Endodermal cell (in vitro differentiated cells): ENCODE results near the gene FBXL4. TPM values are rescaled to one million over a fixed set of nuclear protein-coding genes. Genes with fewer than 3 reads are reported as not detected.
A peak's percentile ranks its signal among the peaks of the same experiment; 100 is the strongest.

ENCODE experiments used
- DNase-seq: peaks from one replicate; pipeline ENCODE4 v3.0.0-alpha.2; 2017
- H3K27ac ChIP-seq: 2 replicates; pipeline ENCODE4 v1.5.1; 2013; ENCODE audit warnings: mild to moderate bottlenecking, low read depth, low read length, moderate library complexity
- H3K27me3 ChIP-seq: 2 replicates; pipeline ENCODE4 v1.6.1; 2013; ENCODE audit warnings: mild to moderate bottlenecking, low read length, moderate library complexity; ENCODE audit not compliant: insufficient read depth, control insufficient read depth, poor library complexity, severe bottlenecking
- H3K36me3 ChIP-seq: 2 replicates; pipeline ENCODE4 v1.7.0; 2013; ENCODE audit warnings: mild to moderate bottlenecking, low read length, moderate library complexity; ENCODE audit not compliant: control insufficient read depth, insufficient read depth
- H3K4me1 ChIP-seq: one replicate; pipeline ENCODE4 v1.7.0; 2013; ENCODE audit warnings: low read length; ENCODE audit not compliant: control insufficient read depth, insufficient read depth
- H3K4me3 ChIP-seq: 2 replicates; pipeline ENCODE4 v1.5.1; 2013; ENCODE audit warnings: mild to moderate bottlenecking, low read length, moderate library complexity
- H3K9ac ChIP-seq: 2 replicates; pipeline ENCODE4 v1.6.1; 2013; ENCODE audit warnings: mild to moderate bottlenecking, low read length, moderate library complexity; ENCODE audit not compliant: poor library complexity, severe bottlenecking; ENCODE audit errors: extremely low read depth
- H3K9me3 ChIP-seq: 2 replicates; pipeline ENCODE4 v1.6.1; 2013; ENCODE audit warnings: mild to moderate bottlenecking, low read length, moderate library complexity; ENCODE audit not compliant: control insufficient read depth
- H3K27ac Mint-ChIP-seq: 2 replicates; pipeline ENCODE4 v1.8.0; 2020; ENCODE audit warnings: mixed read lengths
- H3K27me3 Mint-ChIP-seq: 2 replicates; pipeline ENCODE4 v1.8.0; 2021; ENCODE audit warnings: mild to moderate bottlenecking, mixed read lengths; ENCODE audit not compliant: insufficient read depth
- H3K36me3 Mint-ChIP-seq: 2 replicates; pipeline ENCODE4 v1.8.0; 2020; ENCODE audit warnings: low read depth, mixed read lengths
- H3K4me1 Mint-ChIP-seq: 2 replicates; pipeline ENCODE4 v1.8.0; 2020; ENCODE audit warnings: mixed read lengths
- H3K4me3 Mint-ChIP-seq: 2 replicates; pipeline ENCODE4 v1.8.0; 2020; ENCODE audit warnings: mild to moderate bottlenecking, moderate library complexity, mixed read lengths
- H3K9me3 Mint-ChIP-seq: 2 replicates; pipeline ENCODE4 v1.8.0; 2020; ENCODE audit warnings: mild to moderate bottlenecking, mixed read lengths
- WGBS, 2 experiments: methylation state at CpG; one replicate each; pipeline versions ENCODE4 v1.1.5 to v1.1.7; 2013; ENCODE audit warnings: missing lambda C conversion rate in 2 of 2, mixed read lengths in 1 of 2; ENCODE audit not compliant: insufficient coverage in 1 of 2, insufficient read length in 1 of 2; 5-methylcytosine and 5-hydroxymethylcytosine counted together
- total RNA-seq, 2 donors: library from RNA; stranded (reverse); fragmentation: NEBNext Ultra II Directional in 1 of 2; extraction: Animal tissue kit (Norgen Biotek cat#: 25700) in 1 of 2; gene quantifications; 2 replicates in 1 of 2; 3 replicates in 1 of 2; pipeline ENCODE4 v1.2.1, GENCODE V29; 2021
- TF ChIP-seq, protein P1 (sequence below): fragments of 200-600 bp; sonication (generic); conservative IDR thresholded peaks from 2 replicates; pipeline ENCODE4 v1.5.0; 2021; ENCODE audit warnings: antibody characterized with exemption, mild to moderate bottlenecking

FBXL4 gene
- total RNA-seq, 2 donors from 2014 or later = 14.1 to 17.4 TPM

DNA sequence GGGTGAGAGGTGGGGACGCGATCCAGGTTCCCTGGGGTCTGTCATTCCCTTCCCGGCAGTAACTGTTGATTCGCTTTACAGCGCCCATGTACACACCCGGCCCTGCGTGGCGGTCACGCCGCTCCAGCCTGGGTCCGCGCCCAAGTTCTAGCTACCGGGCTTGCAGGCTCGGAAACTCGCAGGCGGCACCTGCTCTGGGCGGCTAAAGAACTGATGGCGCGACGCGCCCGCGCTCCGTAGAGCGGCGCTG is 114.8 kb downstream of the FBXL4 start:
- Histone ChIP-seq H3K4me3 (peak overlapping the region; percentile 70), H3K27me3 (peaks cover 92% of the 10 kb centered on the region), H3K9ac (no peak overlapping the region), H3K27ac (peak overlapping the region; percentile 94), H3K4me1 (peaks cover 11% of the 10 kb centered on the region), H3K36me3 (no peaks in the 10 kb centered on the region), H3K9me3 (no peaks in the 10 kb centered on the region)
- 0% methylated on average over 4 to 26 of the region's 26 CpGs for WGBS, 2 experiments
- no peak overlapping the region for H3K27ac Mint-ChIP-seq
- TF ChIP-seq, protein P1, sequence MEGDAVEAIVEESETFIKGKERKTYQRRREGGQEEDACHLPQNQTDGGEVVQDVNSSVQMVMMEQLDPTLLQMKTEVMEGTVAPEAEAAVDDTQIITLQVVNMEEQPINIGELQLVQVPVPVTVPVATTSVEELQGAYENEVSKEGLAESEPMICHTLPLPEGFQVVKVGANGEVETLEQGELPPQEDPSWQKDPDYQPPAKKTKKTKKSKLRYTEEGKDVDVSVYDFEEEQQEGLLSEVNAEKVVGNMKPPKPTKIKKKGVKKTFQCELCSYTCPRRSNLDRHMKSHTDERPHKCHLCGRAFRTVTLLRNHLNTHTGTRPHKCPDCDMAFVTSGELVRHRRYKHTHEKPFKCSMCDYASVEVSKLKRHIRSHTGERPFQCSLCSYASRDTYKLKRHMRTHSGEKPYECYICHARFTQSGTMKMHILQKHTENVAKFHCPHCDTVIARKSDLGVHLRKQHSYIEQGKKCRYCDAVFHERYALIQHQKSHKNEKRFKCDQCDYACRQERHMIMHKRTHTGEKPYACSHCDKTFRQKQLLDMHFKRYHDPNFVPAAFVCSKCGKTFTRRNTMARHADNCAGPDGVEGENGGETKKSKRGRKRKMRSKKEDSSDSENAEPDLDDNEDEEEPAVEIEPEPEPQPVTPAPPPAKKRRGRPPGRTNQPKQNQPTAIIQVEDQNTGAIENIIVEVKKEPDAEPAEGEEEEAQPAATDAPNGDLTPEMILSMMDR = no peak
- H3K36me3 Mint-ChIP-seq = no peaks in the 10 kb centered on the region
- H3K4me1 Mint-ChIP-seq = peaks cover 33% of the 10 kb centered on the region
- peaks cover 98% of the 10 kb centered on the region for H3K27me3 Mint-ChIP-seq
- DNase-seq = no peak
- H3K4me3 Mint-ChIP-seq = peak overlapping the region; percentile 60
- no peaks in the 10 kb centered on the region for H3K9me3 Mint-ChIP-seq

DNA sequence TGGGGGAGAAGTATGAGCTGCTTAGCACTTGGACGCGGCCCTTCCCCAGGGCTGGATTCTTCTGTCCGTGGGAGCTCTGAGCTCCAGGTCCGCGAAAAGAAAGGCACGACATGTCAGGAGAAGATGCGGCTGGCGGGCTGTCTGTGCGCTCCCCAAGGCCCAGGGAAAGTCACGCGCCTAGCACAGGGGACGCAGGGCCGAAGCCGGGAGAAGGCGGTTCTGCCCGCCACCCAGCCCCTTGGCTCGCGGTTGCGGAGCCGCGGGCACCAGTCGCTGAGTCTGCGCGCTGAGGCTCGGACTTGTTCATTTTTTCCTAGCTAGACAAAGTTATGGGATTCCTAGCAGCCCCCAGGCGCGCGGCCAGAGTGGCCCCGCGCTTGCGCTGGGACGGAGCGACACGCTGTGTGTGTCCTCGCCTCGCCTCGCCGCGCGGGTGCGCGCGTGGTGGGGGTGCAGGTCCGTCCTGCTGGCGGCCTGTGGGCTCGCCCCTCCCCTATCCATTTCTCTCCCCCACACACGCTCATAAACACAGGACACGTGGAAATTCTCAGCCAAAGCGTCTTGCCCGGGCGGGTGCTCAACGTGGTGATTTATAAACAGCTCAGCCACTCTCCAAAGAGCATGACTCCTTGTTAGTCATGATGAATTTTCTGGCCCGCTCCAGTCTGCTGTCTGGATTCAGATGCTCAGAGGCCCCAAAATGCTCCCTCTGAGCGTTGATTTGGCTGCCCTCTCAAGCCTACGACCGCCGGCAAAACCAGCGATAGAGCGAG is 115.3 kb downstream of the FBXL4 start:
- Histone ChIP-seq H3K36me3 (no peaks in the 10 kb centered on the region), H3K9ac (no peak overlapping the region), H3K27ac (peak overlapping the region; percentile 94), H3K27me3 (peaks cover 92% of the 10 kb centered on the region), H3K4me3 (peak overlapping the region; percentile 70), H3K4me1 (peaks cover 11% of the 10 kb centered on the region), H3K9me3 (no peaks in the 10 kb centered on the region)
- Mint-ChIP-seq H3K4me1 (peaks cover 33% of the 10 kb centered on the region), H3K4me3 (peak overlapping the region; percentile 60), H3K9me3 (no peaks in the 10 kb centered on the region), H3K27ac (no peak overlapping the region), H3K36me3 (no peaks in the 10 kb centered on the region), H3K27me3 (peaks cover 98% of the 10 kb centered on the region)
- TF ChIP-seq, protein P1 = no peak
- 0 to 1% methylated on average over 15 to 59 of the region's 59 CpGs for WGBS, 2 experiments
- peak; percentile 67 for DNase-seq

DNA sequence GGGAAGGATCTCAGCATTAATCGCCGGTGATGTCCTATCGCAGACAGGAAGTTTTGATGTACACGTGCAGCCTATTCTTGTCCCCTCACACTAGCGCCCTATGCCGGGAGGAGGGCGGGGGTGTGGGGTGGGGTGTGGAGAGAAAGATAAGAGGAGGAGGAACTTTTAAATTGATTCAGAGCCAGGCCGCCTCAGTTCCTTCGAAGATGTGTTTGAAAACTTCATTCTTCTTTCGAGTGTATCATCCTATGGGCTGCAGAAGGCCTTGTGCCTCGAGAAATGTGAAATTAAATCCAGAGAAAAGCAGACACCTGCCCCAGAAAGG is 115.8 kb downstream of the FBXL4 start:
- Histone ChIP-seq H3K36me3 (no peaks in the 10 kb centered on the region), H3K9ac (no peak overlapping the region), H3K4me1 (peaks cover 11% of the 10 kb centered on the region), H3K9me3 (no peaks in the 10 kb centered on the region), H3K4me3 (peak overlapping the region; percentile 70), H3K27me3 (peaks cover 92% of the 10 kb centered on the region), H3K27ac (peak overlapping the region; percentile 94)
- 0 to 1% methylated on average over 4 to 10 of the region's 11 CpGs for WGBS, 2 experiments
- Mint-ChIP-seq H3K27me3 (peaks cover 98% of the 10 kb centered on the region), H3K36me3 (no peaks in the 10 kb centered on the region), H3K4me1 (peaks cover 38% of the 10 kb centered on the region), H3K27ac (no peak overlapping the region), H3K9me3 (no peaks in the 10 kb centered on the region), H3K4me3 (peak overlapping the region; percentile 60)
- DNase-seq = no peak
- TF ChIP-seq, protein P1 = no peak
